ENCODE results near the gene ZKSCAN5. TPM values are rescaled to one million over a fixed set of nuclear protein-coding genes. Genes with fewer than 3 reads are reported as not detected.
"Not testable (repeated sequence)": the region's sequence is repeated elsewhere in the genome, so short reads cannot be mapped to it uniquely, and the experiment has no call there.

ZKSCAN5 gene
- total RNA-seq, 1 experiment from 2014 or later, result 13.3 TPM

- DNase-seq (ENCODE audit: low spot score), result no peak
- TF ChIP-seq CTCF (conservative IDR thresholded peaks at IDR 0.05; ENCODE audit: low read depth, low read length) (no peak), EZH2 (IDR thresholded peaks at IDR 0.05; ENCODE audit: borderline replicate concordance, low read depth, low read length, poor library complexity, severe bottlenecking) (no peak)
- Histone ChIP-seq H3K36me3 (ENCODE audit: insufficient read depth, low read length, poor library complexity, severe bottlenecking) (peaks cover 2% of the 10 kb centered on the region), H3K4me1 (ENCODE audit: insufficient read depth, low read length, poor library complexity, severe bottlenecking) (peaks cover 5% of the 10 kb centered on the region), H3K27ac (ENCODE audit: low read depth, low read length, poor library complexity, severe bottlenecking) (peak overlapping the region; percentile 91), H3K9me3 (ENCODE audit: low read depth, low read length, poor library complexity, severe bottlenecking) (peaks cover 4% of the 10 kb centered on the region), H3K4me3 (ENCODE audit: low read depth, low read length, poor library complexity, severe bottlenecking) (peak overlapping the region; percentile 98), H3K27me3 (replicated peaks; ENCODE audit: insufficient read depth, low read depth, low read length, poor library complexity) (no peaks in the 10 kb centered on the region)
- no TSS peak for BruUV-seq (replicated peaks)
- ChIA-PET CTCF (no interaction called here), POLR2A (ENCODE audit: low non-redundant PET) (no interaction called here)
- intact Hi-C loops (cut with micrococcal nuclease; ENCODE audit: unreplicated experiment), result no loop called here
Observed at GRCh38 chr7:99499371-99499720, 5.1 kb upstream of the ZKSCAN5 start.

GRCh38 chr7:99499721-99500636 is 4.5 kb upstream of the ZKSCAN5 start, which contains the start of gene ZNF394:
TSS of gene ZNF394 (minus strand) at chr7:99500281. CDS start at chr7:99500093, 188 bp downstream.
- peaks cover 5% of the 10 kb centered on the region for H3K4me1 ChIP-seq (ENCODE audit: insufficient read depth, low read length, poor library complexity, severe bottlenecking)
- H3K27me3 ChIP-seq (replicated peaks; ENCODE audit: insufficient read depth, low read depth, low read length, poor library complexity), result no peaks in the 10 kb centered on the region
- BruUV-seq (replicated peaks), result TSS peak; percentile 85
- CTCF ChIA-PET, result no interaction called here
- H3K9me3 ChIP-seq (ENCODE audit: low read depth, low read length, poor library complexity, severe bottlenecking), result no peaks in the 10 kb centered on the region
- TF ChIP-seq EZH2 (IDR thresholded peaks at IDR 0.05; ENCODE audit: borderline replicate concordance, low read depth, low read length, poor library complexity, severe bottlenecking), result no peak
- peak within 1 kb of the TSS; percentile 98 for H3K4me3 ChIP-seq (ENCODE audit: low read depth, low read length, poor library complexity, severe bottlenecking)
- peak; percentile 97 for DNase-seq (ENCODE audit: low spot score)
- POLR2A ChIA-PET (ENCODE audit: low non-redundant PET), result interaction anchor here (0.9 kb wide), 1 partner anchor 52 kb away, joined by 7 read pairs; no protein-coding TSS in a partner anchor
- peak within 1 kb of the TSS; percentile 91 for H3K27ac ChIP-seq (ENCODE audit: low read depth, low read length, poor library complexity, severe bottlenecking)
- intact Hi-C loops (cut with micrococcal nuclease; ENCODE audit: unreplicated experiment), result loop anchor here (1.0 kb wide), 1 partner anchor 52 kb away; the partner anchor contains the start of gene FAM200A
- H3K36me3 ChIP-seq (ENCODE audit: insufficient read depth, low read length, poor library complexity, severe bottlenecking), result no peaks in the 10 kb centered on the region

- no peak for TF ChIP-seq EZH2 (IDR thresholded peaks at IDR 0.05; ENCODE audit: borderline replicate concordance, low read depth, low read length, poor library complexity, severe bottlenecking)
- TF ChIP-seq CTCF (conservative IDR thresholded peaks at IDR 0.05; ENCODE audit: low read depth, low read length), result no peak
- no peaks in the 10 kb centered on the region for H3K36me3 ChIP-seq (ENCODE audit: insufficient read depth, low read length, poor library complexity, severe bottlenecking)
- peak overlapping the region; percentile 91 for H3K27ac ChIP-seq (ENCODE audit: low read depth, low read length, poor library complexity, severe bottlenecking)
- H3K4me1 ChIP-seq (ENCODE audit: insufficient read depth, low read length, poor library complexity, severe bottlenecking), result peaks cover 6% of the 10 kb centered on the region
- no peak for DNase-seq (ENCODE audit: low spot score)
- CTCF ChIA-PET, result no interaction called here
- no peaks in the 10 kb centered on the region for H3K9me3 ChIP-seq (ENCODE audit: low read depth, low read length, poor library complexity, severe bottlenecking)
- intact Hi-C loops (cut with micrococcal nuclease; ENCODE audit: unreplicated experiment), result loop anchor here (1.0 kb wide), 1 partner anchor 52 kb away; the partner anchor contains the start of gene FAM200A
- POLR2A ChIA-PET (ENCODE audit: low non-redundant PET), result interaction anchor here (0.6 to 0.9 kb wide), 2 partner anchors 14 to 52 kb away, joined by 4 to 7 read pairs; no protein-coding TSS in a partner anchor
- peak overlapping the region; percentile 98 for H3K4me3 ChIP-seq (ENCODE audit: low read depth, low read length, poor library complexity, severe bottlenecking)
- no TSS peak for BruUV-seq (replicated peaks)
- H3K27me3 ChIP-seq (replicated peaks; ENCODE audit: insufficient read depth, low read depth, low read length, poor library complexity), result no peaks in the 10 kb centered on the region
Observed at GRCh38 chr7:99500637-99501009, 3.8 kb upstream of the ZKSCAN5 start.

- H3K27me3 ChIP-seq (replicated peaks; ENCODE audit: insufficient read depth, low read depth, low read length, poor library complexity); BruUV-seq (replicated peaks); H3K4me1 ChIP-seq (ENCODE audit: insufficient read depth, low read length, poor library complexity, severe bottlenecking); DNase-seq (ENCODE audit: low spot score); intact Hi-C loops (cut with micrococcal nuclease; ENCODE audit: unreplicated experiment); H3K4me3 ChIP-seq (ENCODE audit: low read depth, low read length, poor library complexity, severe bottlenecking); H3K27ac ChIP-seq (ENCODE audit: low read depth, low read length, poor library complexity, severe bottlenecking); H3K9me3 ChIP-seq (ENCODE audit: low read depth, low read length, poor library complexity, severe bottlenecking); H3K36me3 ChIP-seq (ENCODE audit: insufficient read depth, low read length, poor library complexity, severe bottlenecking): not testable (repeated sequence)
- POLR2A ChIA-PET (ENCODE audit: low non-redundant PET), result interaction anchor here (0.6 kb wide), 1 partner anchor 15 kb away, joined by 4 read pairs; no protein-coding TSS in a partner anchor
- CTCF ChIA-PET, result interaction anchor here (0.6 kb wide), 1 partner anchor 132 kb away, joined by 4 read pairs; no protein-coding TSS in a partner anchor
Observed at GRCh38 chr7:99501236-99501635, 3.2 kb upstream of the ZKSCAN5 start.

All from A673 (cell line).